Measurements from ENCODE around the gene RHCG.

The RHCG gene

DNA sequence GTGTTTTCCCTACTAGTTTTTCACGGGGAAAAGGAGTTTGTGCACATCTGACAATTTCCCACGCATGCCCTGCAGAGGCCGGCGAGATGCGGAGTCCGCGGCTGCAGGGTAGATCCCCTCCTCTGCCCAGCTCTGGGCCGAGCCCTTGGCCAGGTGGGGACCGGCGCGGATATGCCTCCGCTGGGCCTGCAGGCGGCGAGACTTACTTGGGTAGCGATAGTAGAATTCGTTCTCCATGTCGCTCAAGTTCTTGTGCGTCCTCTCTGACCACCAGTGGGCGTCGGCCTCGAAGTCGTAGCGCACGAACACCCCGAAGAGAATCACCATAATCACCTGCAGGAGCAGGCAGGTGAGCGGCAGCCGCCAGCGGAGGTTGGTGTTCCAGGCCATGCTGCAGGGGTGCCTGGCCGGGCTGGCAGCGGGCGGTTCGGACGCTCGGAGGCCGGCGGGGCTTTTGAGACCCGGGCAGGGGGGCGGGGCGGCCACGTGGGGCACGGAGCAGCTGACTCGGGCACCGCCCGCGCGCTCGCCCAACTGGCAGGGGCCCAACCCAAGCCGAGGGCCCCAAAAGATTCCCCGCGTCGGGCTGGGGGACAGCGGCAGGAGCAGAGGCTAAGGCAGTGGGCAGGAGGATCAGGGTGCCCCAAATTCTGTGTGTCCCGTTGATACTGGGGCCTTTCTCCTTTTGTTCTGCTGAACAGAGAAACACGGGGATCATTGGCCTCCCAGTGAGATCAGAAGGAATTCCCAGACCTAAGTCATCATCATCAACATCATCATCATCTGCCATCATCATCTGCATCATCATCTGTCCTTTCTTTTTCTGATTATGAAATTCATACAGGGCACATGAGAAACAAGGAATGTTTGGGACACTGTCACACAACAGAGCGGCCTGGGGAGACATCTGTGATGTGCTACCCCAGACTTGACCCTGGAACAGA is at the start of gene RHCG:
Gene RHCG (minus strand): TSS at position 429 of the 944 bp plus-strand sequence. CDS start 39 bp downstream, at position 390.
- DNase-seq: no peak

DNA sequence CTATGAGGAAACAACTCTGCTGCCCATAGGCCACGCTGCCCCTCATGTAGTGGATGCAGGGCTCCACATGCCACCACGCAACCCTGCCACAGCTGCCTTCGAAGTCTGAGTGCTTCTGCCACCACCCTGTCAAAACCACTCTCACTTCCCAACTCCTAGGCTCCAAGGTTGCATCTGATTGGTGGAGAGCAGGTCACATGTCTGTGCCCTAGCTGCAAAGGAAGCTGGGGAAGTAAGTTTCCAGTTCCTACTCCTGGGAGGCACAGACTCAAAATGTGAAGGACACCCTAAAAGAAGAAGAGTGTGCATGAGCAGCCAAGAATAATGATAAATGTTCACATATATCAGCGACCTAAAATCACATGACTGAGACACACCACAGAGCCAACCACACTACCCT is 47.0 kb upstream of the RHCG start:
- DNase-seq: no peak

DNA sequence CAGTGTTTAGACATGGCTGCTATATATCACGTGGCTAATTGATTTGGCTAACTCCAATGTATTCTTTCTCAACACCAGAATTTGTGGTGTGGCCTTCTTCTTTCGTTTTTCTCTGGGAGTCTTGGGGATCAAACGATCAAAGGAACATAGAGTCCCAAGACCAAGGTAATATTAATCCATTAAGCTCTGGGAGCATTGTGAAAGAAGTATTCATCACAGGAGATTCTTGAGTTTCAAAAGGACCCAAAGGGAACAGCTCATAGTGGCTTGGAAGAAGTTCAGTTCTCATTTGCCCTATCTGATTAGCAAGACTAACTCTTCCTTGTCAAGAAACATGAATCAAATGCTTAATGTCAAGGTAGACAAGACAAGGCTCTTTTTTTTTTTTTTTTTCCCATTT is 46.0 kb upstream of the RHCG start:
- DNase-seq: no peak

DNA sequence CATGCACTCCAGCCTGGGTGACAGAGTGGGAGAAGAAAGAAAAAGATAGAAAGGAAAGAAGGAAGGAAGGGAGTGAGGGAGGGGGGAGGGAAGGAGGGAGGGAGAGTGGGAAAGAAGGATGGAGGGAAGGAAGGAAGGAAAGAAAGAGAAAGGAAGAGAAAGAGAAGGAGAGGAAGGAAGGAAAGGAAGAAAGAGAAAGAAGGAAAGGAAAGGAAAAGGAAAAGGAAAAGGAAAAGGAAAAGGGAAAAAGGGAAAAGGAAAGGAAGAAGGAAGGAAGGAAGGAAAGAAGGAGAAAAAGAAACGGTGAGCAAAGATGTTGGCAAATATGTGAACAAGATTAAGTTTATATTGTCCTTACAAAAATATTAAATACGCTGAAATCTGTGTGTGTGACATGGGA is 42.6 kb upstream of the RHCG start:
- DNase-seq: no peak

DNA sequence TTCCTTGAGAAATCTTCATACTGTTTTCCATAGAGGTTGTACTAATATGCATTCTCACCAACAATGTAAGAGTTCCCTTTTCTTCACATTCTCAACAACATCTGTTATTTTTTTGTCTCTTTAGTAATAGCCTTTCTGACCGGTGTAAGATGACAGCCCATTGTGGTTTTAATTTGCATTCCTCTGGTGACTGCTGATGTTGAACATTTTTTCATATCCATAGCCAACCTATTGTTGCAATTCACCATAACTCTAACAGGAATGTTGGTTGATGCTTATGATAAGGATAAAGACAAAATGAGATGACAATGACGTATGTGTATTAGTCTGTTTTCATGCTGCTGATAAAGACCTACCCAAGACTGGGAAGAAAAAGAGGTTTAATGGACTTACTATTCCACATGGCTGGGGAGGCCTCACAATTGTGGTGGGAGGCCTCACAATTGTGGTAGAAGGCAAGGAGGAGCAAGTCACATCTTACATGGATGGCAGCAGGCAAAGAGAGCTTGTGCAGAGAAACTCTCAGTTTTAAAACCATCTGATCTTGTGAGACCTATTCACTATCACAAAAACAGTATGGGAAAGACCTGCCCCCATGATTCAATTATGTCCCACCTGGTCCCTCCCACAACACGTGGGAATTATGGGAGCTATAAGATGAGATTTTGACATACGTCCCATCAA is 37.6 kb upstream of the RHCG start:
- DNase-seq: no peak

DNA sequence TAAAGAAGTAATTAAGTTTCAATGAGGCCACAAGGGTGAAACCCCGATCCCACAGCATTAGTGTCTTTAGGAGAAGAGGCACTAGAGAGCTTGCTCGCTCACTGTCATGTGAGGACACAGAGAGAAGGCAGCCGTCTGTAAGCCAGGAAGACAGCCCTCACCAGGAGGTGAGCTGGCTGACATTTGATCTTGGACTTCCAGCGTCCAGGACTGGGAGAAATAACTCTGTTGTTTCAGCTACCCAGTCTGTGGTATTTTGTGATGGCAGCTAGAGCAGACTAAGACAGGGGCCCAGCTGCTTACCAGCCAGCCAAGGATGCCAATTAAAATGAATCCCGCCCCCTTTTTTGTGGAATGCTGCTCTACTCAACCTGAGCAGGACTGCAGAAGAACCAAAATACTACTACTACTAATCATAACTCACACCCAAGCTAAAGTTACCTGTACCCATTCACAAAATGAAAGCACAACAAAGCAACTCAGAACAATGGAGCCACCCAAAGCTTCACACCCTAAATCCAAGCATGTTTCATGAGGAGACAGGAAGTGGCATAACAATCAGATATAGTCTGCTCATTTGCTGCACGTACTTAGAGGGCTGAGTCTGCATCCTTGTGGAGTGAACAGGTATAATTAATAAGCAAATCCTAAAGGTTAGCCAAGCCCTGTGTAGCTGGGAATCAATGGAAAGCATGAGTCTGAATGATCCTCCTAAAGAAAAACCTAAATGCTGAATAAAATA is 35.6 kb upstream of the RHCG start:
- DNase-seq: no peak

DNA sequence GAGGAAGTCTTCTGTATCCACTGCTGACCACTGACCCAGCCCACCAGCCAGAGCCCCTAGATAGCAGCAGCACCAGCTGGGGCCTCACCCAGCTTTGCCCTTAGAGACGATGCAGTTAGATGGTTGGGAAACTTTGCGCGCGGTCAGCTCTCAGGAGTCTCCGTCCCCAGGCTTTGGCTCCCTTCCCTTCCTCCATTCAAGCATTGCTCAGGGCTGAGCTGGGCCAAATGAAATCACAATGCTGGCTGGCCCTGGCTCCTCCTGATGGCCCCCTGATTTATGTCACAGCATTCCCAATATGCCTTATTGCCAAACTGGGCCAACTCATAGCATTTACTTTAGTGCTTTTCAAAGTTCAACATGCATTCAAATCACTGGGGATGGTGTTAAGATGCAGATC is 34.6 kb upstream of the RHCG start:
- no peak for DNase-seq

DNA sequence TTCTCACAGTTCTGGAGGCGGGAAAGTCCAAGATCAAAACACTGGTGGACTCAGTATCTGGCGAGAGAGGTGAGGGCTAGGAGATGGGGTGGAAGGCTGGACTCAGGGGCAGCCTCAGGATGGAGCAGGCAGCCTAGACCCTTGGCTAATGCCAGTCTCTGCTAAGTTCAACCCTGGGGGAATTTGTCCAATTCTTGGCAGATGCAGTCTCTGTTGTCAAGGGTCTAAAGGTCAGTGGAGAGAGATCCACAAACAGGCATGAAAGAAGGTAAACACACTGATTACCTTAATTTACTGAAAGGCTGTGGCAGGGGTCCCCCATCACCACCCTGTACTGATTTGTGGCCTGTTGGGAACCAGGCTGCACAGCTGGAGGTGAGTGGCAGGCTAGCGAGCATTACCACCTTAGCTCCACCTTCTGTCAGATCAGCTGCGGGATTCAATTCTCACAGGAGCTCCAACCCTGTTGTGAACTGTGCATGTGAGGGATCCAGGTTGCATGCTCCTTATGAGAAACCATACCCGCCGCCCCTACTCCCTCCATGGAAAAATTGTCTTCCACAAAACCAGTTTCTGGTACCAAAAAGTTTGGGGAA is 32.5 kb upstream of the RHCG start:
- no peak for DNase-seq

DNA sequence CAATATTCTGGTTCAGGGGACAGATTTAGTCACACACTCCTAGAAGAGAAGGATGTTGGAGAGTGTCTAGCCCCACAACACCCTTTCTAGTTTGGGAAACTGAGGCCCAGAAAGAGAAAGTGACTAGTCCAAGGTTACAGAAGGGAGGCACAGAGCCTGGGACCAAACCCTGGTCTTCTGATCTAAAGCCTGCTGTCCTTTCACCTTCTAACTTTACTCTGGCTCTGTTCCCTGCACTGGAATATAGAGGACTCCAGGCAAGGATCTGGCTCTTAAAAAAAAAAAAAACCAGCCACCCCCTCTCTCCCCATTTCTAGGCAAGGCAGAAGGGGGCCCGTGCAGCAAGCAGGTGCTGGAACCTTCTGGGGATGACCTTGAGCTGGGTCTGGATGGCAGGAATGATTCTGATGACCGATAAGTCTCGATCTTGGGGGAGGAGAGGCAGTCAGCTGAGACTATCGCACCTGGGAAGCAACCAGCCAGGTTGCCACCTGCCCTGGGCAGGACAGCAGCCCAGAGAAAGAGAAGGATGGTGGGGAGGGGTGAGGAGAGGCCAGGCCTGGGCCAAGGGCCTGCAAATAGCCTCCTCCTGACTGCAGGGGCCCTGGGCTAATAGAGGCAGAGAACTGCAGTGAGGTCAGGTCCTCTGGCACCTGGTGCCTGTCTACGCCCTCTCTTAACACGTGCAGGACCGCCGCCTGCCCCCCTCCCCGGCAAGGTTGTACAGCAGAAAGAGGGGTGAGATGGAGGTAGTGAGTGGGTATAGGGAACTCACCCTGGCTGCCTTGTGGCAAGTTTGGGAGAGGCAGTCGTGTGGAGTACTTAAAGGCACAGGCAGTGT is 30.4 kb upstream of the RHCG start:
- DNase-seq: no peak

DNA sequence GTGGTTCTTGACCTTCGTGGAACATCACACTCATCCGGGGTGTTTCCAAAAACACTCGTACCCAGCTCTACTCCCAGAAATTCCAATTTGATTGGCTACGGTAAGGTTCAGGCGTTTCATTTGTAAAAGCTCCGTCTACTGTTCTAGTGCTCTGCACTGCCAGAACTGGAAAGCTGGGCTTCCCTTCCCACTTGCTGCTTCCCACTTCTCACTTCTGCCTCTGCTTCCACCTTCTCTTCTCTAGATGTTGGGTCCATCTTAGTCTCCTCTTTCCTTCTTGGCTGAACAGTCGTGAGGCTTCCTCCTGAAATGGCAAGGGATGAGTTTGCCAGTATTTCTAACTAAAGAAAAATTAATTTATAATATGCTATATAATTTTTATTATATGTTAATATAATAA is 29.8 kb upstream of the RHCG start:
- DNase-seq: no peak

DNA sequence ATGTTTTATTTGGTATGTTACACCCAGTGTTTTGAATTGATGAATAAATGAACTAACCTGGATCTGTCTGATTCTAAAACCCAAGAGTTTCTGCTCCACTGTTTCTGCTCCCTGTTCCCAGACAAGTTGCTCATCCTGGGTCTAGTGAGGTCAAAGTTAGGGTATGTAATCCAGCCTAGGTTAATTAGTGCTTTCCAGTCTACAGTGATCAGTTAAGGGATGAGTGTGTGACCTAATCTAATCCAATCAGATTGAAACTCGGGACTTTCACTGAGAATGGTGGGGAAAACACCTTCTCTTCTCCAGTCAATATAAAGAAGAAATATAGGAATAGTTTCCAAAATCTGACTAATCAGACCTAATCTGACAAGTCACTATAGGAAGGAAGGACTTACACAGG is 27.8 kb upstream of the RHCG start:
- DNase-seq: no peak

DNA sequence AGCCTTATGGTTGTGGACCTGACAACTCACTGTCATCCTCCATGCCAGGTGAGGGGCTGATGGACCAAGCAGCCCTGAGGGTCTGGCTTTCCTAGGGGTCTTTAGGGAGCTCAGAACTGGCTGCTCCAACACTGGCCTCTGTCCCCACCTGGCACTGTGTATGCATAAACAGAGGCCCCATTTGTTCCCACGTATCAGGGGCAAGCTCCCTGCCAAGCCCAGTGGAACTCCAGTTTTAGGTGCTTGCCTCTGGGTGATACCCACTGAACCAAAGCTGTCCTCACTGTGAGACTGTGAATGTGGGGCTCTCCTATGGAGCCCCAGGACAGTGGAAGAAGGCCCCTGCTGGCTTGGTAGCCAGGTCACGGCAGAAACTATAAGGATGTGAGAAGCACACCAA is 26.7 kb upstream of the RHCG start:
- DNase-seq: no peak

DNA sequence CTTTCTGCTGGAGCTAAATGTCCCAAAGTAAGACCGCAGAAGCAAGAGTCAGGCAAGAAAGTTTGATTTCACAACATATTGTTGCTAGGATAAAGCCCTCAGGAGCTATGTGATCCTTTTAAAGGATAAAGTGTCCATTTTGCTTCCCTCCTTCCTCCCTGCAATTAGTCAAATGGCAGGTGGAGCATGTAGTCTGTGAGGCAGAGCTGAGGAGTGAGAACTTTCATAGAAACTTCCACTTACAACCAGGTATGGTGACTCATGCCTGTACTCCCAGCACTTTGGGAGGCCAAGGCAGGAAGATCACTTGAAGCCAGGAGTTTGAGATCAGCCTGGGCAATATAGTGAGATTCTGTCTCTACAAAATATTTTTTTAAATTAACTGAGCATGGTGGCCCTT is 25.2 kb upstream of the RHCG start:
- no peak for DNase-seq

DNA sequence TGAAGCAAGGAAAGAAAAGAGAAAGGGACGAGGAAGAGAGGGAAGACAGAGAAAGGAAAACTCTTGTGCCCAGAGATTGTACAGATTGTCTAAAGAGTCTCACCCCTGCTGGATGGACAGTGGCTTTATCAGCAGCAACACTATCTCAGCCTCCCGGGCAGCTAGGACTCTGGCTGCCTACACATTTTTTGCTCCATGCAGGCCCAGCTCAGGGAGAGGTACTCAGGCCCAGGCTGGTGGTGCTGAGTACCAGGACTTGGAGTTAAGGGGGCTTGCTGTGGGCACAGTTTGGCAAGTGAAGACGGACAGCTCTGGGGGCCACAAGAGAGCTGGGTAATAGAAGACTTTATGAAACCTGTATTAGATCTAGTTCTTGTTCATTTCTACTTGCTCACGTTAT is 19.1 kb upstream of the RHCG start:
- DNase-seq: no peak

DNA sequence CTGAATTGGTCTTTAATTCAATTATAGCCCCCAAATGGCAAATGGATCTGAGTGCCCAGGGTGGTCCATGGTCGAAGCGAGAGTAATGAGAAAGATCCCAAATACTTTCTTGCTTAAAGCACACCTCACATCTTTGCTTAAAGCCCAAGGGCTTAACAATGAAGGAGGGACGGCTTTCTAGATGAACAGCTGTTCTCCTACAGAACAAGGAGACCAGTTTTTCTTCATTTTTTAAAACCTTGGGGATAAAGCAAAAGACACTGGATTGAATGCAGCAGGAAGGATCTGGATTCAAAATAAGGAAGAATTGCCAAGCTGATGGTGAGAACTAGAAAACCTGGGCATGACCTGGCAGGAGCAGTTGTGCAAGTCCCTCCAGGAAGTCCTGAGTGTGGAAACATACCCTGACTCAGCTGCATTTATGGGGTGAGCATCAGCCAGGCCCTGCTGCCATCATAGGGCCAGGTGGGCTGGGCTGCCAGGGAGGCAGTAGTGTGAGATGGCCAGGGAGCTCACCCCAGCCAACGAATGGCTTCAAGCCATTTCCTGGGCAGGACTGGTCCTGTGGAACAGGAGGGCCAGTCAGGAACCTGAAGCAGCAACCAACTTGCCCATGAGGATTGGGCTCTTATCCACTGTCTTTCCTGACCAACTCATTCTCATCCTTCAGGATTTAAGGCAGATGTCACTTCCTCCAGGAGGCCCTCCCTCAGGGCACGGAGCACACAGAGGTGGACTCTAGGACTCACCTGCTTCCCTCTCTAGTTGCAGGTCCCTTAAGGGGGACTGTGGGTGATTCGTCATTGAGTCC is 18.4 kb upstream of the RHCG start:
- DNase-seq: no peak

DNA sequence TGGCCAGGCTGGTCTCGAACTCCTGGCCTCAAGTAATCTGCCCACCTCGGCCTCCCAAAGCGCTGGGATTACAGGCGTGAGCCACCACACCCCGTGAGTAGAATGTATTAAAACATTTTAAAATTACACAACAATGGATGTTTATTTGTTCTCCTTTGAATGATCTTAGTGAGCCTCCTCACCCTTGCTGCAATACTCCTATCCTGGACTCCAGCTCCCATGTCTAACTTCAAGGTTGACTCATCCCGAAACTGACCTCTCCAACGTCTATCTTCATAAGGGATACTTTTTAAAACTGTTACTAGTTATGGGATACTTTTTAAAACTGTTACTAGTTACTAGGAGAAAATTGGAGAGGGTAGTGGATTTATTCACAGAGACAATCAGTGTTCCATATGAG is 17.8 kb upstream of the RHCG start:
- no peak for DNase-seq

DNA sequence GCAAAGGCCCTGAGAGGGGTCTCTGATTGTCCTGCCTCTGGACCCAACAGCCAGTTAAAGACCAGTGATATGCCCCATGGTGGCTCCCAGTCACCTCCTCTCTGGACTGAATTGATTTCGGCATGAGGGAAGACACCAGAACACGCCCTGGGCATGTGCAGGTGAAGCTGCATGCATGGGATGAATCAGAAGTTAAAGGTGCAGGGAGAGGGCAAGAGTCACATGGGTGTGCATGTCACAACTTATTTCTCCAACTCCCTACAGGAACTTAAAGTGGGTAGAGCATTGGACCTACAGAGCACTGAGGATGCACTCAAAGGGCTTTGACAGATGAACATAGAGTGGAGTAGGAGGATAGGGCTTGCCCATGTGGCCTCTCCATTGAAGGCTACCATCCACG is 16.9 kb upstream of the RHCG start:
- no peak for DNase-seq

DNA sequence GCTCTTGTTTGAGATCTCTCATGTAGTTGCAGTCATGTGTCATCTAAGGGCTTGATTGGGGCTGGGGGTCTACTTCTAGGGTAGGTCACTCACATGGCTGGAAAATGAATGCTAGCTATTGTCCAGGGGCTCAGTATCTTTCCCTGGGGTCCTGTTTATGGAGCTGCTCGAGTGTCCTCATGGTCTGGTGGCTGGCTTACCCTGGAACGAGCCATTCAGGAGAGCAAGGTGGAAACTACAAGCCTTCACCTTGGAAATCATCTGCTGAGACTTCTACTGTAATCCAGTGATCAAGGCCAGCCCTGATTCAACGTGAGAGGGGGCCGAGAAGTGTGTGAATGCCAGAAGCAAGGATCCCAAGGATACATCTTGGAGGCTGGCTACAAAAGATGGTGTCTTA is 16.2 kb upstream of the RHCG start:
- no peak for DNase-seq

DNA sequence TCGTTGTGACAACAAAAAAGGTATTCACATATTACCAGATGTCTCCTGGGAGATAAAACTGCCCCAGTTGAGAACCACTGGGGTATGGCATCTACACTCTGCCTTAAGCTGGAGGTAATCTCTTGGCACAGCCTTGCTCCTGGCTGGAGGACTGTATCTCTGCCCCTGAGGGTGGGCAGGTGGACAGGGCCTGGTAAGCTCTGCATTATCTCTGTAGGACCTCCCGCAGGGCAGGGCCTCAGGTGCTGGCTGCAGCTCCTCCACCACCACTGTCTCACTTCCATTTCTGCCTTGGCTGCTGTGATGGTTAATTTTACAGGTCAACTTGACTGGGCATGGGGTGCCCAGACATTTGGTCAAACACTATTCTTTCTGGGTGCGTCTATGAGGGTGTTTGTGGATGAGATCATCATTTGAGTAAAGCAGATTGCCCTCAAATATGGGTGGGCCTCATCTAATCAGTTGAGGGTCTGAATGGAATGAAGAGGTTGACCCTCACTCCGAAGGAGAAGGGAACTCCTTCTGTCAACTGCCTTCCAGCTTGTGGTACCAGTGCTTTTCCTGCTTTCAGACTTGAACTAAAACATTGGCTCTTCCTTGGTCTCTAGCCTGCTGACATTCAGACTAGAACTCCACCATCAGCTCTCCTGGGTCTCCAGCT is 9.8 kb upstream of the RHCG start:
- DNase-seq: no peak

DNA sequence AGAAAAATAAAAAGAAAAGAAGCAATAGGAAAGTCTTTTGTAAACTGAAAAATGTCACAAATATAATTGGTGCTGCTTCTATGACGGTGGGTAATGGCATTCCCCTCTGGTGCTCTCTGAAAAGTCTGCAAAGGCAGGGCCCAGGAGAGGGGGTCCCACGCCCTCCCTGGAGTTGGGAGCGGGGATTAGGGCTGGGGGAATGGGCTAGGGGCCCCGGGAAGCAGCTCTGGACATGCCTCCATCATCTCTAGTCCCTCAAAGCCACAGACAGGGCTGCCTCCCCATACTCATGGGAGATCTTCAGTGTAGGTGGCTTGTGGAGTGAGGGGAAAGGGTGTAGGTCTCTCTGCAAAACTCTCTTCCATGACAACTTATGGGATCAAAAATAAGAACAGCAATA is 7.8 kb upstream of the RHCG start:
- DNase-seq: no peak
